NCI-H748 treated with DMSO at 0.1 percent for 48 hours (cell line): ENCODE data around the gene KRT77.
"Not testable (repeated sequence)": the region's sequence is repeated elsewhere in the genome, so short reads cannot be mapped to it uniquely, and the experiment has no call there.

ENCODE experiments used
- DNase-seq: peaks from one replicate; lab custom pipeline; 2025; lab: John Stamatoyannopoulos, UW

The KRT77 gene

DNA sequence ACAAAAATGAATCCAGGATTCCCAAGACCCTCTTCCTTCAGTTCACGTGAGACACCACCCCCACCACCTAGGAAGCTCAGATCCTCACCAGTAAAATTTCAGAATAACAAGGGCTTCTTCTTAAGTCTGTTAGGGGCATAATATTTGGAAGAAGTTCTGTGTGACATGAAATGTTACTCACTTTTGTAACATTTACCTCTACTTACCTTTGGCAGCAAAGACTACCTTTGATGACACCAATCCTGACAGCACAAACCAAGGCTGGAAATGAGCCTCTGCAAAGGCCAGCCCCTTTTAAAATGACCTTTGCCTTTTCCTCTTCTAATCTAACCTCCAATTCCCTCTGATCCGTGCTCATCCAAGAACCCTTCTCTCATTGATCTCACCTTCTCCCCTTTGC is 19.4 kb upstream of the KRT77 start:
- no peak for DNase-seq

DNA sequence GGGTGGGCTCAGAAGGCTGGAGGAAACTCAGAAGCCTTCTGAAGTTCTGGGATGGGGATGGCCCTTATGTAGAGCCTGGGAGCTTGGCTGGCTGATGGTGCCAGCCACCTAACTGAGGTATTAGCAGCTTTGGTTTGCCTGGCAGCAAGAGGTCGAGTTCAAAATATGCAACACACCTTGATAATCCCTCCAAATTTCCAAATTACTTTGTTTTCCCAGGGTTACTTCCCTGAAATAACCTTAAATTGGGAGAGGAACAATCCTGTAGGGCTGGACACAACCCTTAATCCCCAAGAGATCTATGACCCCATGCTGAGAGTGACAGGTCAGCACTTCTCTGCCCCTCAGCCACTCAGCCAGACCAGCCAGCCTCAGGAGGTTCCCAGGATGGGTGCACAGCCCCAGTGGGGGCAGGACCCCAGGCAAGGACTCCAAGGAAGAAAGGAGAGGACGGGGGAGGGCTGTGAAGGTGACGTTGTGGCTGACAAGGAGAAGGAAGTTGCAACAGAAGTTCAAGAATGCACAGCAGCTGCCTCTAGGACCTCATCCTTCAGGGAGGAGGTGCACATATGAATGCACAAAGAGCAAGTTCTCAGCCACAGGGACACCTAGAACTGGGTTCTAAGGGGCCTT is 18.6 kb upstream of the KRT77 start:
- DNase-seq = no peak

DNA sequence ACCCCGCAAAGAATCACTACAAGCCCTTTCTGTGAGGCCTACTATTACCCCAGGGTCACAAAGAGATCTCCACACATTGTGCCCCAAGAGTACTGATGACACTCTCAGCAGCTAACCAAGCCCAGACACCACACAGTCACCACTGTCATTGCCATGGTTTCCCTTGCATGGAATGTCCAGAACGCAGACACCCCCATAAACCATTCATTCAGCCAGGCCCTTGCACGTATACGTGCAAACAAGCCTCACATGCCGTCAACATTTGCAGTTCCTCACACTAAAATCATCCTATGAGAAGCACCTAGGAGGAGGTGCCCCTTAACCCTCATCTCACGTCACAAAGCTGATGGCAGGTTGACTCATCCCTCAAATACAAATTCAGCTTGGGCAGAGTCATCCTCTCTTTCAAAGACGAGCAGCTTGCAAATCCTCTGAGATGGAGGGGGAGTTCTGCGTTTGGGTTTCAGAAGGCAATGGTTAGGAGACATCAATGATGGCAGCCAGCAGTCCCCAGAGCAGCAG is 17.1 kb upstream of the KRT77 start:
- no peak for DNase-seq

GRCh38 chr12:52716061-52716460 is 12.7 kb upstream of the KRT77 start:
- DNase-seq = no peak

DNA sequence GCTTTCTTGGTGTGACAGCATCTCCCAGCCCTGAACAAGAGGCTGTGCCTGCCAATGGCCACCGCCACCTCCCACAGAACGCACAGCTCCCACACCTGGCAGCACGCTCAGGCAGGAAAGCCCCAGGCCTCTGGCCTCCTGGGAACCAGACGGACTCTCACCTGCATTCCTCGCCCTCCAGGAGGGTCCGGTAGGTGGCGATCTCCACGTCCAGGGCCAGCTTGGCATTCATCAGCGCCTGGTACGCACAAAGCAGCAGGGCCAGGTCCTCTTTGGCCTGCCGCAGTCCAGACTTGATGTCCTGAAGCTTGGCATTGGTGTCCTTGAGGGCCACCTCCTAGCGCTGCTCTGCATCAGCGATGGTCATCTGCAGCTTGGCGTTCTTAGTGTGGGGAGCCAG is 12.1 kb upstream of the KRT77 start:
- no peak for DNase-seq

GRCh38 chr12:52714887-52715281 is 11.6 kb upstream of the KRT77 start:
- no peak for DNase-seq

DNA sequence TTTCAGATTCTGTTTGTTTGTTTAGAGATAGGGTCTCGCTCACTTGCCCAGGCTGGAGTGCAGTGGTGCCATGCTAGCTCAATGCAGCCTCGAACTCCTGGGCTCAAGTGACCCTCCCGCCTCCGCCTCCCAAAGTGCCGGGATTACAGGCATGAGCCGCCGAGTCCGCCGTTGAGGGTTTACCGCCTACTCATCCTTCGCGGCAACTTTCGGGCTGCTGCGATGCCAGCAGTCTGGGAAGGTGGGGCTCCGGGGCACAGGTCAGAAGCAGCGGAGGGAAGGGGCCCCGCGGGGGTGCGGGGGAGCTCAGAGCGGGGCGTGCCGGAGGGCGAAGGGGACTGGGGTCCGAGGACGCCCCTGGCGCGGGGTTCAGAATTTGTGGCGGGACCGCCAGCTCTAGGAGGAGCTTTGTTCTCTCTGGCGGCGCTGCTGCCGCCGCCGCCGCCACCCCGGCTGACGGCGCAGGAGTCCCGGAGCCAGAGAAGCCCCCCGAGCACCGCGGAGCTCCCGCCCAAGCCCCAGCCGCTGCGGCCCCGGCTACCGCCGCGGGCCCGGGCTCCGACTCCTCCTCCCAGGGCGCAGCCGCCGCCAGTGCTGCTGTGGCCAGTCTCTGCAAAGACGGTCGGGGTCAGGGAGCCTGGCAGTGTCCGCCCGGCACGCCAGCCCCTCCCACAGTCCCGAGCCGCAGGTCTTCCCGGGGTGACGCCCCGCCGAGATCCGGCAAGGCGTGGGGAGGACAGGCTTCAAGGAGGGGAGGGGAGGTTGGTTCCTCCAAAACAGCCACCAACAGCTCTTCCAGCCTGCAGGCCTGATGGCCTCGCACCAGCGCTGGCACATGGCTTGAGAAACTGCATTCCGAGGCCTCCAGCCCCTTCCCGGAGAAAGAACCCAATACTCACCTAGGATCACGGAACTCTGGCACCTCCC is 10.9 kb upstream of the KRT77 start:
- no peak for DNase-seq

DNA sequence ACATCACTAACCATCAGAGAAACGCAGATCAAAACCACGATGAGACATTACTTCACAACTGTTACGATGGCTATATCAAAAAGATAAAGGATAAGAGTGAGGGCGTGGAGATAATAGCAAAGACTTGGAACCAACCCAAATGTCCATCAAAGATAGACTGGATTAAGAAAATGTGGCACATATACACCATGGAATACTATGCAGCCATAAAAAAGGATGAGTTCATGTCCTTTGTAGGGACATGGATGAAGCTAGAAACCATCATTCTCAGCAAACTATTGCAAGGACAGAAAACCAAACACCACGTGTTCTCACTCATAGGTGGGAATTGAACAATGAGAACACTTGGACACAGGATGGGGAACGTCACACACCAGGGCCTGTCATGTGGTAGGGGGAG is 8.8 kb upstream of the KRT77 start:
- DNase-seq = not testable (repeated sequence)

GRCh38 chr12:52710730-52711129 is 7.4 kb upstream of the KRT77 start:
- no peak for DNase-seq

- no peak for DNase-seq
Observed at GRCh38 chr12:52708010-52708409, 4.7 kb upstream of the KRT77 start.

DNA sequence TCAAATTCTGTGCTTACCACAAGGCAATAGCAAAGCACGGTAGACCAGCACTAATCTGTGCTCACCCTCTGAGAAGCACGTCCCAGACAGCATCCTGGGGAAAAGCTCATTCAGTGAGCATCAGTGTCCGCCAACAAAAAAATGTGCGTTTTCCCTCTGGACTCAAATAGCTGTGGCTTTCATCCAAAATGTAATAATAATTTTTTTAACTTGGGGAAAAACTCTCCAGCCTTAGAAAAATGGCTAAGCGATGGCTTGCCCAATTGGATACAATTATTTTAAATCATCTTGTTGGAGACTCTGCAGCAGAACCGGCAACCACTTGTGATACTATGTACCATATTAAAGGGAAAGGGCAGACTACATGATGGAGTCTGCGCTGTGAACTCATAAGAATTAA is 1.1 kb upstream of the KRT77 start:
- no peak for DNase-seq

DNA sequence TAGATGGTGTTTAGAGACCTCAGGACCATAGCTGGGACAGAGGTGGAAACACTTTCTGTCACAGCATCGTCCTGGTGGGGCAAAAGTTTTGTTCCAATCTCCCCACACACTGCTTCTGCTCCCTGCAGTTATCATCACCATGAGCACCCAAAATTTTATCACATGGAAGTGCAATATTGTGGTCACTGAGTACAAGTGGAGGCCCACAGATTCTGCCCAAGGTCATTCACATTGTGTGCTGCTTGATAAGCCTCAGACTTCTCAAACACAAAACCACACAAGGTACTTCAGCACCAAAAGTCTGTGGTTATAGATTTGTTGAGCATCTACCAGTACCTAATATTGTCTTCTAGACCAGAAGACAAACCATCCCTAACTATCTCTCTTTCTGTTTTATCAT is 554 bp upstream of the KRT77 start:
- no peak for DNase-seq

- no peak for DNase-seq
Observed at GRCh38 chr12:52702338-52702737, 986 bp downstream of the KRT77 start.

DNA sequence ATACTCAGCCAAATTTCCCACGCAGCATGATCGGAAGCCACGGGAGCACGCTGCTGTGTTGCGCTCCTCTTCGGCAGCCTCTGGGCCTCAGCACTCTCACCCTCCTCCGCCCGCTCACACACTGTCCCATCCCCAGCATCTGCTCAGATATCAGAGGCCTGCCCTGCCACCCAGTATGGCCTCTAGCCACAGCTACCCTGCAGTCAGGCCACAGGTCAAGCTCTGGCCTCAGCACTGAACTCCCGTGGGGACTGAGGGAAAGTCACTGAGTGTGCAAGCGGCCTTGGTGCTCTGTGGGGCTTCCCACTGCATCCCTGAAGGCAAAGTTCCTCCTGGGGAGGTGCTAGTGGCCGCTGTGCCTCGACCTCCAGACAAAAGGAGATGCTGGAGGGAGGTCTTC is 2.0 kb downstream of the KRT77 start:
- DNase-seq = no peak

GRCh38 chr12:52699960-52700359 is 3.4 kb downstream of the KRT77 start:
- no peak for DNase-seq

- DNase-seq = no peak
Observed at GRCh38 chr12:52699373-52699772, 4.0 kb downstream of the KRT77 start.

GRCh38 chr12:52698651-52699340 is 4.5 kb downstream of the KRT77 start:
- DNase-seq = no peak

DNA sequence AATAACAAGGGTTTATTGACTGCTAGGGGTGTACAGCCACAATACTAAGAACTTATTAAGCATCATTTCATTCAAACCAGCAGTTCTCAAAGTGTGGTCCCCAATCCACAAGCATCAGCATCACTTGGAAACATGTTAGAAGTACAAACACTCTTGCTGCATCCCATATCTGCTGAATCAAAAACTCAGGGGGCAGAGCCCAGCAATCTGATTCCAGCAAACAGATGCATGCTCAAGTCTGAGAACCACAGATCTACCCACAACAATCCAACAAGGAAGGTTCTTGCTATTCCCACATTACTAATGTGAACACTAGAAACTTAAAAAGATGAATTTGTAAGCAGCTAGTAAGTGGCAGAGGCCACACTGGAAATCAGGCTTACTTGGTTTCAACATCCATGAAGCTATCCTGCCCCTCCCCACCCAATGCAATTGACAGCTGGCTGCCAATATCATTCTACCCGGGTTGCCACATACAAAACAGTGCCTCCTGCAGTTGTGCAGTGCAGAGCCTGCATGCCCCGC is 6.2 kb downstream of the KRT77 start:
- no peak for DNase-seq

GRCh38 chr12:52696588-52696987 is 6.7 kb downstream of the KRT77 start:
- DNase-seq = no peak

- DNase-seq = no peak
Observed at GRCh38 chr12:52695039-52695438, 8.3 kb downstream of the KRT77 start.

- DNase-seq = no peak
Observed at GRCh38 chr12:52694151-52694550, 9.2 kb downstream of the KRT77 start.

GRCh38 chr12:52693261-52693660 is 10.1 kb downstream of the KRT77 start:
- no peak for DNase-seq

DNA sequence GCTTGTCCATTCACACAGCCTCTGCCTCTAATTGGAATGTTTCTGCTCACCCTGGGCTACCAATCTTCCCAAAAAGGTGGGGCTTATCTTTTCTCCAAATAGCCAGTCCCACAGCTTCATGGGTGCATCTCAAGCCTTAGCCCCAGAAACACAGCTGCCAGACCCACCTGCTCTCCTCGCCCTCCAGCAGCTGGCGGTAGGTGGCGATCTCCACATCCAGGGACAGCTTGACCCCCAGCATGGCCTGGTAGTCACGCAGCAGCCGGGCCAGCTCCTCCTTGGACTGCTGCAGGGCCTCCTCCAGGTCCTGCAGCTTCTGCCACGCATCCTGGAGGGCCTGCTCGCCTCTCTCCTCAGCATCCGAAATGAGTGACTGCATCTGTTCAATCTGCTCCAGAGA is 11.1 kb downstream of the KRT77 start:
- DNase-seq = no peak
